Measurements from ENCODE around the gene TDRD12. TPM values are rescaled to one million over a fixed set of nuclear protein-coding genes. Genes with fewer than 3 reads are reported as not detected.

Gene TDRD12
- polyA plus RNA-seq, 1 donor (not counting 4 experiments of a cell fraction or from before 2014, with no cell fraction given), result 0.04 TPM

DNA sequence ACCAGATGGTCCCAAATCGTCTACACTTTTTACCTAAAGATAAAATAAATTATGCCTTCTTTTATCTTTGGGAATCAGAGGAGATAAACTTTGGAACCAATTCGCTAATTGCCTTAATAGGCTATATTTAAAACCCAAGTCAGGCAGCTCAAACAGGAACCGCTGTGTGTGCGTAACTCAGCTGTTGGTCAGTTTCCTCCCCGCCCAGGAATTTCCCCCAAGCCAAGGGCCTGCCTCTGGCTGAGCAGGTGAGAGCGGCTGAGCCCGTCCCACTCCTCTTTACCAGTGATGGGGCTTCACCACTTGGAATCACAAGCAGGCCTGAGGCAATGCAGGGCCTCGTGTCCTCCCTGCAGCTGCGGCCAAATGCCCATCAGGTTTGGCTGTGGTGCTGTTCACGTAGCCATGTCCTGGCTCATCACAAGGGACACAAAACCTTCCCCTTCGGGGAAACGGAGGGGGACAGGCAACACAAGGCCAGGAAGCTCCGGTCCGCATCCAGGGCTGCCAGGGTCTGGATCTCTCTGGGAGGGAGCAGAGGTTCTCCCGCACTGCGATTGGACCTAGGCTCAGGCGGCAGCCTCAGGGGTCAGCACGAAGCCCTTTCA lies 150.5 kb downstream of the TDRD12 start:
- H3K9ac ChIP-seq (ENCODE audit: control insufficient read depth, extremely low read depth, insufficient read depth, low read length), result no peak overlapping the region
- H3K36me3 ChIP-seq (ENCODE audit: control insufficient read depth in 2 of 2, extremely low read depth in 1 of 2, insufficient read depth in 2 of 2, low read length in 2 of 2), result no peaks in the 10 kb centered on the region
- no peak overlapping the region for H2AFZ ChIP-seq (ENCODE audit: control insufficient read depth, low read length)
- no peak overlapping the region for H3K4me2 ChIP-seq (ENCODE audit: control insufficient read depth, extremely low read depth, insufficient read depth, low read depth, low read length)
- H3K27me3 ChIP-seq (ENCODE audit: control insufficient read depth, extremely low read depth, insufficient read depth, low read length), result no peaks in the 10 kb centered on the region
- H3K9me1 ChIP-seq (ENCODE audit: control insufficient read depth, extremely low read depth, insufficient read depth, low read length), result no peaks in the 10 kb centered on the region
- no peaks in the 10 kb centered on the region for H3K4me1 ChIP-seq (ENCODE audit: control insufficient read depth, extremely low read depth, insufficient read depth, low read length)
- no peaks in the 10 kb centered on the region for H4K20me1 ChIP-seq (ENCODE audit: control insufficient read depth, extremely low read depth, insufficient read depth, low read length)
- FAIRE-seq (no peak), DNase-seq (ENCODE audit: low read depth, low spot score) (no peak)
- TF ChIP-seq, protein P1, sequence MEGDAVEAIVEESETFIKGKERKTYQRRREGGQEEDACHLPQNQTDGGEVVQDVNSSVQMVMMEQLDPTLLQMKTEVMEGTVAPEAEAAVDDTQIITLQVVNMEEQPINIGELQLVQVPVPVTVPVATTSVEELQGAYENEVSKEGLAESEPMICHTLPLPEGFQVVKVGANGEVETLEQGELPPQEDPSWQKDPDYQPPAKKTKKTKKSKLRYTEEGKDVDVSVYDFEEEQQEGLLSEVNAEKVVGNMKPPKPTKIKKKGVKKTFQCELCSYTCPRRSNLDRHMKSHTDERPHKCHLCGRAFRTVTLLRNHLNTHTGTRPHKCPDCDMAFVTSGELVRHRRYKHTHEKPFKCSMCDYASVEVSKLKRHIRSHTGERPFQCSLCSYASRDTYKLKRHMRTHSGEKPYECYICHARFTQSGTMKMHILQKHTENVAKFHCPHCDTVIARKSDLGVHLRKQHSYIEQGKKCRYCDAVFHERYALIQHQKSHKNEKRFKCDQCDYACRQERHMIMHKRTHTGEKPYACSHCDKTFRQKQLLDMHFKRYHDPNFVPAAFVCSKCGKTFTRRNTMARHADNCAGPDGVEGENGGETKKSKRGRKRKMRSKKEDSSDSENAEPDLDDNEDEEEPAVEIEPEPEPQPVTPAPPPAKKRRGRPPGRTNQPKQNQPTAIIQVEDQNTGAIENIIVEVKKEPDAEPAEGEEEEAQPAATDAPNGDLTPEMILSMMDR (optimal IDR thresholded peaks at IDR 0.05 in 1 of 3, IDR thresholded peaks at IDR 0.05 in 1 of 3, conservative IDR thresholded peaks at IDR 0.05 in 1 of 3; ENCODE audit: extremely low read depth in 1 of 3, insufficient read depth in 2 of 3, low read length in 3 of 3), result no peak
- no peak for TF ChIP-seq EZH2 (IDR thresholded peaks at IDR 0.05; ENCODE audit: low read length)
- H3K4me3 ChIP-seq (ENCODE audit: control insufficient read depth in 2 of 3, extremely low read depth in 1 of 3, insufficient read depth in 2 of 3, low read depth in 1 of 3, low read length in 3 of 3), result no peak overlapping the region
- no peak overlapping the region for H3K27ac ChIP-seq (ENCODE audit: control insufficient read depth, insufficient read depth, low read length)
- no peaks in the 10 kb centered on the region for H3K9me3 ChIP-seq (ENCODE audit: control insufficient read depth, low read depth, low read length)
- dilution Hi-C loops (cut with MboI; ENCODE audit: extremely low pct_ligation_motif_present, low sequenced_read_pairs), result no loop called here
- H3K79me2 ChIP-seq (ENCODE audit: control insufficient read depth, insufficient read depth, low read length), result no peaks in the 10 kb centered on the region

DNA sequence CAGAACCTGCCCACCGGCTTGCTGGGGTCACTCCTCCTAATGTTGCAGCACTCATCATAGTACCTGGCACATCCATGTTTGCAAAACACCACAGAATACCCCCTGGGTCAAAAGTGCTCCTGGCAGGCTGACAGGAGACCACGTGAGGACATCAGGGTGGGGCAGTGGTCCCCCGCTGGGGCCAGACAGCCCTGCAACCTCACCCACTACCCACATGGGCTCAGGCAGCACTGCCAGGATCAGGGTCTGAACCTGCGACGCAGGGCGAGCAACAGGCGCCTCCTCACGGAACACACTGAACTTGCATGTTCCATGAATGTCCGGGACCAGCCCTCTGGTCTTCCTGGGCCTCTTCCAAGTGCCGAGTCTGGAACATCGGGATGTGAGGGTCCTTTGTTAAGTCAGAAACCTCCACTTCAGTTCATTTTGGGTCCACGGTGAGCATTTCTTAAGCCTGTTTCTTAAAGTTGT lies 151.4 kb downstream of the TDRD12 start:
- Histone ChIP-seq H3K79me2 (ENCODE audit: control insufficient read depth, insufficient read depth, low read length) (no peaks in the 10 kb centered on the region), H3K4me3 (ENCODE audit: control insufficient read depth in 2 of 3, extremely low read depth in 1 of 3, insufficient read depth in 2 of 3, low read depth in 1 of 3, low read length in 3 of 3) (no peak overlapping the region), H3K9ac (ENCODE audit: control insufficient read depth, extremely low read depth, insufficient read depth, low read length) (no peak overlapping the region), H3K4me2 (ENCODE audit: control insufficient read depth, extremely low read depth, insufficient read depth, low read depth, low read length) (no peak overlapping the region), H3K9me3 (ENCODE audit: control insufficient read depth, low read depth, low read length) (no peaks in the 10 kb centered on the region), H3K36me3 (ENCODE audit: control insufficient read depth in 2 of 2, extremely low read depth in 1 of 2, insufficient read depth in 2 of 2, low read length in 2 of 2) (no peaks in the 10 kb centered on the region), H4K20me1 (ENCODE audit: control insufficient read depth, extremely low read depth, insufficient read depth, low read length) (no peaks in the 10 kb centered on the region), H3K27me3 (ENCODE audit: control insufficient read depth, extremely low read depth, insufficient read depth, low read length) (no peaks in the 10 kb centered on the region), H3K9me1 (ENCODE audit: control insufficient read depth, extremely low read depth, insufficient read depth, low read length) (no peaks in the 10 kb centered on the region), H2AFZ (ENCODE audit: control insufficient read depth, low read length) (no peak overlapping the region), H3K27ac (ENCODE audit: control insufficient read depth, insufficient read depth, low read length) (no peak overlapping the region), H3K4me1 (ENCODE audit: control insufficient read depth, extremely low read depth, insufficient read depth, low read length) (no peaks in the 10 kb centered on the region)
- TF ChIP-seq, protein P1 (optimal IDR thresholded peaks at IDR 0.05 in 1 of 3, IDR thresholded peaks at IDR 0.05 in 1 of 3, conservative IDR thresholded peaks at IDR 0.05 in 1 of 3; ENCODE audit: extremely low read depth in 1 of 3, insufficient read depth in 2 of 3, low read length in 3 of 3), result no peak
- TF ChIP-seq EZH2 (IDR thresholded peaks at IDR 0.05; ENCODE audit: low read length), result no peak
- dilution Hi-C loops (cut with MboI; ENCODE audit: extremely low pct_ligation_motif_present, low sequenced_read_pairs), result no loop called here
- FAIRE-seq, result no peak
- DNase-seq (ENCODE audit: low read depth, low spot score), result no peak
